ENCODE data around the gene ABCC2.
"Not testable (repeated sequence)": the region's sequence is repeated elsewhere in the genome, so short reads cannot be mapped to it uniquely, and the experiment has no call there.

Gene ABCC2

DNA sequence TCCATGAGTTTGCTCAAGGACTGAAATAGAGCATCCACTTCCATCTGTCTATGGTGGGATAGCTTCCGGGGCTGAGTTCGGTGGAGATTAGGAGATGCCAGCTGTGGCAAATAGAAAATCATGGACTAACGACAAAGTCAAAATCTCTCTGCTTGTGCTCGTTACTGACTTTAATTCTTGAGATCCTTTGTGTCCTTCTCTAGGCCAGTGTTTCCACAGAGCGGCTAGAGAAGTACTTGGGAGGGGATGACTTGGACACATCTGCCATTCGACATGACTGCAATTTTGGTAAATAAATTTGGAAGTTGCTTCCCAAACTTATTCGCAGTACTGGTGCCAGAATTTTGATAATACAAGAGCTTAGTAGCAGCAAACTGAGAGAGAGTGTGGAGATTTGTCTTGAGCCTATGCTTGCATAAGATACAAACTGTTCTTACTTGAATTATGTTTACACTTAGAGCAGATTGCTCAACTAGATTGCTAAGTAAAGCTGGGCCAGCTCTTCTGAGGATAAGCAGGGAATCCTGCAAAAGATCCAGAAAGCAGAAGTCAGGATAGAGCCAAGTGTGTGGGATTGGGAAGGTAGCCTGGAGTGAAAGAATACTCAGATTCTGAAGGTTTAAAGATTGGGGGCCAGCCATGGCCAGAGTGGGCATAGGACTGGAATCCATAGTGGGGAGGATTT, 27.6 kb downstream of the ABCC2 start:
- DNase-seq, result no peak

DNA sequence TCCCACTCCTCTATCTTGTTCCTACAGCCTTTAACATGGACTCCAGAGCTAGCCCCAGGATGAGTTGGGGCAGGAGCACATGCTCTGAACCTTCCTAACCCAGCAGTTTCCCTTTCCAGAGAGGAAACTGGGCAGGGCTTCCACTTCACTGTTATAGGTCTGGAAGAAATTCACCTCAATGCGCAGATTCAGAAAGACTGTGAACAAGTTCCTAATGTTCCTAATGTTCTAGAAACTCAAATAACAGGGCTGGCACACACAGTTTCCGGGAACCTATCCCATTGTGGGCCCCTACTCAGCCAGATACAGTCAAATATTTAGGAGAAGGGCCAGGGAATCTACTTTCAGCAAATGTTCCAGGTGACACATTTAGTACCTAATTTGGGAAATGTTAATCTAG, 29.7 kb downstream of the ABCC2 start:
- no peak for DNase-seq

DNA sequence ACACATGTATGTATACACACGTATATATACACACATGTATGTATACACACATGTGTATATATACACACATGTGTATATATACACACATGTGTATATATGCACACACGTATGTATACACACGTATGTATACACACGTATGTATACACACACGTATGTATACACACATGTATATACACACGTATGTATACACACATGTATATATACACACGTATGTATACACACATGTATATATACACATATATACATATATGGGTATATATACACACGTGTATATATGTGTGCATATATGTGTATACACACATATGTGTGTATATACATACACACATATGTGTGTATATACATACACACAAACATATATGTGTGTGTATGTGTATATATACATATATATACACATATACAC, 31.7 kb downstream of the ABCC2 start:
- DNase-seq, result no peak

DNA sequence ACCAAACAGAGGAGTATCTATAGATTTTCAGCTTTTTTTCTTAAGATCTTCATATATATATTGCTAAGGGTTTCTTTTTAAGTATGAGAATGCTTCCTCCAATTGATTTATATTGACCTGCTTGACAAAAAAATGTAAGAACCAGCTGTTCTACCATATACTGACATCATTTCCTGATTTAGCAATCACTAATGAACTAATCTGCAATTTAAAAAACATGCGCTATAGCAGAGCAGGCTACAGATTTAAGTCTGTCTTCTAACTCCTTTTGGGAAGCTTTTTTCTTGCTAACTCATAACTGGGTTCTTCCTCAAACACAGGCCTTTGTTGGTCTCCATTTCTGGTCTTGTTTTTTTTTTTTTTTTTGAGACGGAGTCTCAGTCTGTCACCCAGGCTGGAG, 33.2 kb downstream of the ABCC2 start:
- DNase-seq, result no peak

DNA sequence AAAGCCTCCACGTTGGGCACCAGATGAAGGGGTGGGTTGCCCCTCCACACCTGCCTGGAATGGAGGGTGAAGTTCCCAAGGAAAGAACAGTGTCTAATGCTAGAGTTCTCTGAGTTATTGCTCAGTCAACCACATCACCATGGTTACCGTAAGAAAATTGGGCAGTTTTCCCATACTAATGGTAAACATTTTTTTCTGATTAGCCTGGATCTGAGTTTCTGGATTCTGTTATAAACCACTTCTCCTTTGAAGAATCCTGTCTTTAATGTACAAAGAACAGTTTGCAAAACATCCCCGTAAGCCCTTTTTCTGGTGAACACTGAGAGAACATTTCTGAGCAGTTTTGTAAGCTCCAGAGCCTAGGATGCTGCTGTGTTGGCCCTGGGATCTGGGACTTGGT, 45.5 kb downstream of the ABCC2 start:
- DNase-seq, result peak; percentile 28

DNA sequence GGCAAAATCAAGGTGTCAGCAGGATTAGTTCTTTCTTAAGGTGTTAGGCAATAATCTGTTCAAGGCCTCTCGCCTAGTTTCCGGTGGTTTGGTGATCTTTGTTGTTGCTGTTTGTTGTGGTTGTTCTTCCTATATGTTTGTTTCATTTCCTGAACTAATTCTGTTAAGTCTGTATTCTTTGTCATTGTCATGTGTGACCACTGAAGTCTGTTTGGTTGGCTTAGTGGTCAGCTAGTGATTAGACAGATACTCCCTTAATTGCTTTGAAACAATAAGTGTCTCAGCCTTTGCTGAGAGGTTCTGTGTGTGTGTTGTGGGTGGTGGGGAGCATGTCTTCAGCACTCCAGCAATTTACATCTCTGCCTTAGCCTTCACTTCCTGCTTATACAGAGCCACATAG, 46.0 kb downstream of the ABCC2 start:
- no peak for DNase-seq

DNA sequence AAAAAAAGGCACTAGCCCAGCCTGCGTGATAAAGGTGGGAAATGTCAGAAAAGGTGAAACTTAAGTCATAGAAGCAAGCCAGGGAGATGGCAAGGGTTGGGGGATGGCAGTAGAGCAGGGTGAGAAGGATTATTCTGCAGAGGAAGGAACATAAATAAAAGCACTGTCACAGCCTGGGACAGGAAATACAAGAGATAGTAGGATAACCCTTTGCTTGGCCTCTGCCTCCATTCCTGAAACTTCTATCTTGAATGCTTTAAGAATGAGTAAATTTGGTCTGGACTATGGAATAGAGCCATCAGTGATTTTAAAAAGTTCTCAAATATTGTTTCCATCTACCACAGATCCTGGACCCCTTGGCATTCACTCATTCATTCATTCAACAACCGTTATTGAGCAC, 50.0 kb downstream of the ABCC2 start:
- peak; percentile 36 for DNase-seq

DNA sequence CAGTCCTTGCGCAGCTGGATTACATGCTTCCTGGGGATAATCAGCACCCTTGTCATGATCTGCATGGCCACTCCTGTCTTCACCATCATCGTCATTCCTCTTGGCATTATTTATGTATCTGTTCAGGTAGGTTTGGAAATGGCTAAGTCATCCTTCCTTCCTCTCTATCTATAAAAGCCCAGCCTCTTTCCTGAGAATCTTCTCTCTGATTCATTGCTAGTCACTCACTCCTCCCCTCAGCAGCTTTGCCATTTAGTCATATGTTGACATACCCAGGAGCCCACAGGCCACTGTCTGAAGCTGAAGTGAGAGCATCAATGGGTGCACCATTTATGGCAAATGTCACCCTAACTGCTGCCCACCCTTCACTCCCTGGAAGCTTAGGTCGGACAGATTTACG, 52.0 kb downstream of the ABCC2 start:
- peak; percentile 88 for DNase-seq

DNA sequence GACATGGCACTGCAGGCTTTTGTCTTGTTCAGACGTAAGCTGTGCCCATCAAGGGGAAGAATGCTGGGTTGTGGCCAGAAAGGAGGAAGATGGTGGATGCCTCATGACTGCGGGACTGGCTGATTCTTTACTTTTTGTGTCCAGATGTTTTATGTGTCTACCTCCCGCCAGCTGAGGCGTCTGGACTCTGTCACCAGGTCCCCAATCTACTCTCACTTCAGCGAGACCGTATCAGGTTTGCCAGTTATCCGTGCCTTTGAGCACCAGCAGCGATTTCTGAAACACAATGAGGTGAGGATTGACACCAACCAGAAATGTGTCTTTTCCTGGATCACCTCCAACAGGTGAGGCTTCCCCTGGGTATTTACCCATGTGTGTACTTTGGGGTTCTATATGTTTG, 53.5 kb downstream of the ABCC2 start:
- no peak for DNase-seq

DNA sequence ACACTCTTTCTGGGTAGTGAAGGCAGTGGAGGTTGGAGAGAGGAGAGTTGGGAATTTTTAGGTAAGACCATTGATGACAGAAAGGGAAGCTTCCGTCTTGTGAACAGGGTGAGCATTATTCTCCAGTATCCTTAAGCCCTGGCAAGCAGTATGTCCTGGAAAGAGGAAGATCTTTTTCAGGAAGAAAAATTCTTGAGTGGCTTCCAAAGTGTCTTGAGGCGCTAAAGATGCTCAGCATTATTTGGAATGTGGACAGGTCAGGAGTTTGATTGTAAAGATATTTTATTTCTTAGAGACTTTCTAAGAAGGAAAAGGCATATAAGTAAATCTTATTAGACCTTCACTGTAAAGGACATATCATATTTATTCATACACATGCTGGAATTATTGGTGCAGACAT, 54.3 kb downstream of the ABCC2 start:
- no peak for DNase-seq

DNA sequence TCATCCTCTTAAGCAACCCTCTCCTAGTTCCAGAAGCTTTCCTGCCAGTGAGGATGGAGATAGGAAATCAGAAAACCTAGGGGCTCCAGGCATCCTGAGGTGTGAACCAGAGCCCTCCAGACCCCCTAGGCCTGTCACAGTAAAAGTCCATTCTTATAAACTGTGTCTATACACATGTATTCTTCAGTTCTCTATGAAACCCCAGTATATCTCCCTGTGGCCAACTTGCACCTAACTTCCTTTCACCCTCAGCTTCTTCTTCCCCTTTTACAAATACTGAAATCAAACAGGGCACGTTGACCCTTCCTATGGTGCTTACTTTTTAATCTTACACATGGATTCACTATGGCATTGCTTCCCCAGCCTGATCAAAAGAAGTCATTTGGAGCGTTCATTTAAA, 58.4 kb downstream of the ABCC2 start:
- not testable (repeated sequence) for DNase-seq

DNA sequence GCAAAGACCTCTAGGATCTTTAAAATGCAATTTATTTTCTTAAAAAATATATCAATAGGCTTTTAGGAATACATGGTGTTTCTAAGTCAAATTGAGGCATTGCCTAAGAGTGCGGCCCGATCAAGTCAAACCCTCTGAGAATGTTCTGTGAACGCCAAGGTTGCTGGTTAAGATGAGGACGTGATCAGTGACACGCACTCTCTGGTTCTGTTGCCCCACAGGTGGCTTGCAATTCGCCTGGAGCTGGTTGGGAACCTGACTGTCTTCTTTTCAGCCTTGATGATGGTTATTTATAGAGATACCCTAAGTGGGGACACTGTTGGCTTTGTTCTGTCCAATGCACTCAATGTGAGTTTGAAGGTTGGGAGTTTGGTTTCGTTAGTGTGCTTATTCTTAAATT, 59.3 kb downstream of the ABCC2 start:
- no peak for DNase-seq

DNA sequence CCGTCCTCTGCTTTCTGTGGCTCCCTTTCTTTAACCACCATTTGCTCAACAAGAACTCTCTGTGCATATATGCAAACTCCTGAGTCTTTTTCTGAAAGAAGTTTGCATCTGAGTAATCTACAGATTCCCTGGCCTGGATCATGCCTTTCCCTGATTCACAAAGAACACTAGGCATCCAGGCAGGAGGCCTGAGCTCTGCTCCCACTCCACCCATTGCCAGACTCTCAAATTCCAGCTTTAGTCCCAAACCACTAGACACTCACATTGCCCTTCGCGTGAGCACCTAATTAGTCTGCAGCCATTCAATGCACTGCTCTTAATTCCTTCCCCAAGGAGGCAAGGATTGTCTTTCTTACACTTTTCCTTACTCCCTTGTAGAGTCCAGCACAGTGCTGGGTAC, 60.9 kb downstream of the ABCC2 start:
- peak; percentile 50 for DNase-seq

DNA sequence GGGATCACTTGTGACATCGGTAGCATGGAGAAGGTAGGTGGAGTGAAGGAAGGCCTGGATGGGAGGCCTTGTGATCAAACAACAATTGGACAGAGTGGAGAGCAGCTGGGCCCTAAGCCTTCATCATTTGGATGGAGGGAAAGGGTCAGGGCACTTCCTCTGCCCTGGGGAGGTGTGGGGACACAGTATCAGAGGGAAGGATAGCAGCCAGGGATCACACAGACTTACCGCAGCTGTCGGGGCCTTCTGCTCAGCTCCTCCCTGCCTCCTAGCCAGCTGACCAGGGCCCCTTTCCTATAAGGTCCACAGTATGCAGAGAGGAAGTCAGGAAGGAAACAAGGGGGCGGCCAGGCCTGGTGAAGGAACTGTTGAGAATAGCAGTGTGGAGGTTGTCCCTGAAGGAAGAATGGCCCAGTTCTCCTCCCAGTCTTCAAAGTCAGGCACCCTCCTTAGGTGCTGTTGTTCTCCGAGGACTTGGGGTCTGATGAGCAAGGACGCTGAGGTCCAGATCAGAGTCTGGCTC, 62.1 kb downstream of the ABCC2 start:
- no peak for DNase-seq

DNA sequence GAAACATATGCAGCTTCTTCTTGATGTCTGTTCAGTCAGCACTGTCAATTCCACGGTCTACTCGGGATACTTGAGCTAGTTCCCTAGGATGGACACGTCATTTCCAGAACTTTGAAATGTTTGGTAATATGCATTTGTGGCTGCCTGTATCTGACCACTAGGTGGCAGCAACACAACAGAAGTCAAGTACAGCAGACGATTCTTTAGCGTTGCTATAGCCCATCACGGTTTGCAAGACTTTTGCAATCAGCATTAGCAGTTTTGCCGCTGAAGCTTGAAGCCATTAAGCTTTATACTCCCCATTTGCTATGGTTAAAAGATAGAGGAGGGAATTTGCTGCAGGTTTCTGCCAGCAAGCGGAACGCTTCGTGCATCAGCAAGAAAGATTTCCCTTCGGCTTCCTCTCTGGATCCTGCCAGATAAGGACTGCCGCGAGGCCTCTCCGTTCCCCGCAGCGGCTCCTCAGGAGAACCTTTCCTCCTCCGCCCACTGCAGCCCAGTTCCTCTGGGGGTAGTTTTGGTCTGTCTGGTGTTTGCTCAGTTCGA, 63.5 kb downstream of the ABCC2 start:
- peak; percentile 91 for DNase-seq

DNA sequence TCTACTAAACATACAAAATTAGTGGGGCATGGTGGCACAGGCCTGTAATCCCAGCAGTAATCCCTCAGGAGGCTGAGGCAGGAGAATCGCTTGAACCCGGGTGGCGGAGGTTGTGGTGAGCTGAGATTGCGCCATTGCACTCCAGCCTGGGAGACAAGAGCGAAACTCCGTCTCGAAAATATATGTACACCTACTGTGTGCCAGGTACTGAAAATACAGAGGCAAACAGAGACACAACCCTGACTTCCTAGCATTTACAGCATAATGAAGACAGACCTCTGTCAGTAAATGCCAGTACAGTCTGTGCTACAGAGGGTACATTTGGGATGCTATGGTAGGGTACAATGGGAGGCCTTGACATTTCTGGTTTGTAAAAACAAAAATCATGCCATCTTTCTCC, 66.6 kb downstream of the ABCC2 start:
- DNase-seq, result no peak

DNA sequence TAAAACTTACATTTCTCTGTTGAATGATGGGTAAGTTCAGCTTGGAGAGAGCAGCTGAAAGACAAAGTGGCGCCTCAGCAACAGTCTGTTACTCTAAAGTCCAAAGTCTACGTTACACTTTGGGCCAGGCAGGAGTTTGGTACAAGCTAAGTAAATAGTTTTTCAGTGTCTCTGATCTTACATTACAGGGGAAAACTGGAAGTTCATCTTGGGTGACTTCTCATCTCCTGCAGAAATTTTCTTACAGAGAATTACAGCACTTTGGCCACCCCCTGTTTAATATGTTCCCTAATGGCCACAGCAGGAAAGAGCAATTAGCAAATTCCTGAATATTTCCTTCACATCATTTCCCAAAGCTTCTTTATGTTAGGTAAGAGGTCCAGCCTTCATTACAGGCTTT, 67.1 kb downstream of the ABCC2 start:
- DNase-seq, result no peak

DNA sequence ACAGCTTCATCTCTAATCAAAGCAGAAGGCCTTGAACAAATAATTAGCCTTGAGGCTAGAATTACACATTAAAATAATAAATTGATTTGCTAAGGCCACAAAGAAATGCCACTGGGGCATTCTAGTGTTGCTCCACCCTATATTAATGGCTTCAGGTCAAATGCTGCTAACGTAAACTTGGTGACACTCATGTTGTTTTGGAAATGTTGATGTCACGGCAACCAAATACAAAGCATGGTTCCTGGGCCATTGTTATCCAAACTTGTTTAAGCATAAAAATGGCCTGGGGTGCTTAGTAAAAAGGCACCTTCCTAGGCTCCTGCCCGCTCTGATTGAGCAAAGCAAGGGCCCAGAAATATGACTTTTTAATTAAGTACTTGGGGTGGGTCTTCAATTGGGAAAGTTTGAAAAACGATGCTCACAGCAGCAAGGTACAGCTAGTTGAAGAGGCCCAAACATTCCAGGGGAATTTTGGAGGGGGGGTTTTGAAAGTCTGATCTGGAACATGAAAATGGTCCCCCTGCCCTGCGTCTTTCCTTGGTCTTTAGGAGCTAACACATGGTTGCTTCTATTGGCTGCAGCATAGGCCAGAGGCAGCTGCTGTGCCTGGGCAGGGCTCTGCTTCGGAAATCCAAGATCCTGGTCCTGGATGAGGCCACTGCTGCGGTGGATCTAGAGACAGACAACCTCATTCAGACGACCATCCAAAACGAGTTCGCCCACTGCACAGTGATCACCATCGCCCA, 67.8 kb downstream of the ABCC2 start:
- no peak for DNase-seq

DNA sequence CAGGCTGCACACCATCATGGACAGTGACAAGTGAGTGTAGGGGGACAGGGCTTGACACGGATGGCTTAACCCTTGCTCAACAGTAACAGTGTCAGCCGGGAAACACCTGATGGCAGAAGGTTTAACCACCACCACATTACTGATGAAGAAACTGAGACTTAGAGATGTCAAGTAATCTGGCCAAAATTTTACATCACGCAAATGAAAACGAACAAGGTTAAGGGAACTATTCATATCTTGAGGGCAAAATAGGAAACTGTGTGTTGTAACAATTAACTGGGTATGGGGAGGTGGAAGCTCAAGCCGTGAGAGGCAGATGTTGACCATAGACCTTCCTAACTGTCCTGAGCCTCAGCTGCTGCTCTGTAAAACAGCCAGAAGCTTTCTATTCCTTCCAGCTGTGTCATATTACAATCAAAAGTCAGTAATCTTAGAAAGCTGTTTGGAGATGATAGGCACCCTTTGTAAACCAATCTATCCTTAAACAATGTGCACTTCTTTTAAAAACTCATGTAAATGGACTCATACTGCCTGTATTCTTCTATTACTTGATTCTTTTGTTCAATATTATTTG, 68.4 kb downstream of the ABCC2 start:
- DNase-seq, result no peak

DNA sequence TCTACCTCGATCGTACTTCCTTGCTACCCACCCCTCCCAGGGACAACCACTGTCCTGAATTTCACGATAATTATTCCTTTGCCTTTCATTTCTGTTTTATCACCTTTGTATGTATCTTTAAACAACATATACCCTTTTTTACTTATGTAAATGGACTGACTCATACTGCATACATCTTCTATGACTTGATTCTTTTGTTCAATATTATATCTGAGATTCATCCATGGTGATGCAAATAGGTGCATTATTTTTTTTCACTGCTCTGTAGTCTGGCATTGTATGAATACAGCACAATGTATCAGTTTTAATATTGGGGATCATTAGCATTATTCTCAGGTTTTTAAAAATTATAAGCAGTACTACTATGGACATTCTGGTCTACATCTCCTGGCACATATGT, 69.4 kb downstream of the ABCC2 start:
- DNase-seq, result no peak

DNA sequence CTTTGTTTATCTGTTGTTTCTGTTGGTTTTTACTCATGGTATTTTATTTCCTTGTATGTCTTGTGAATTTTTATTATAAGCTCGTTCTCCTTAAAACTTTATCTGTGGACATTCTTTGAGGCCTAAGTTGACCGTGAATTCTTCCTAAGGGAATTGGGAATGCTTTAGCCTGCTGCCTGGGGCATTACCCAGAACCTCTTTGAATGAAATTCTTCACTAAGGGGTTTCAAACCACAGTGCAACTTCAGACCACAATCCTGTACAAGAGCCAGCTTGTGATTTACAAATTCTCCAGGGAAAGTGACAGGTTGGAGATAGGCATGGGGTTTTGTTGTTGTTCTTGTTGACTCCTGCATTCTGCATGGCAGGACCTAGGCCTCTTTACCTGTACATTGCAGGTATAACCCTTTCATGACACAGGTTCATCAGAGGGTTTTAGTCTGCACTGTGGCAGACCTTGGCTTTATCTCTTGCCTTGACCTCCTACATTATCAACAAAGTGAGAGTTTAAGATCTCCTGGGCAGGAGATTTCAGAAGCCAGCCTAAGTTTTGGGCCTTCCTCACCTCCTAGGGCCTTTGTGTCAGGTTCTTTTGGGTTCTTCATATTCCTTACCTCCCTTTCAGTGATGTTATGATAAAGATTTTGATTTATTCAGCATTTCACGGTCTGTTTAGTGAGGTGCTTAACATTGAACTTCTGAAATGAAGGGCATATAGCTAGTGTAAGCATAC, 70.2 kb downstream of the ABCC2 start:
- DNase-seq, result no peak

DNA sequence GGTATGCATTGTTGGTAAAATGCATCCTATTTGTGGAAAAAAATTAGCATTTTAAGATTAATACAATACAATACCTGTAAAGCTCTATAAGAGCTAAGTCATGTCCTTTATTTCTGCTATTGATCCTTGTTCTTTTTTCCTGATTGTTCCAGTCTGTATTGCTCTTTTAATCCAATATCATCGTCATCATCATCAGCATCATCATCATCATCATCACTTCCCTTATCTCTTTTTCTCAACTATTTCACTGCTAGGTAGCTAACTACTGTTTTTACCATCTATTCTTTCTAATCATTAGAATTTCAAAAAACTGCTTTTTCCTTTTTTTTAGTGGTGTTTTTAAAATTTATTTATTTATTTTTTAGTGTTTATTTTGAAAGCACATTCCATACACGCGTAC, 71.2 kb downstream of the ABCC2 start:
- DNase-seq, result no peak

DNA sequence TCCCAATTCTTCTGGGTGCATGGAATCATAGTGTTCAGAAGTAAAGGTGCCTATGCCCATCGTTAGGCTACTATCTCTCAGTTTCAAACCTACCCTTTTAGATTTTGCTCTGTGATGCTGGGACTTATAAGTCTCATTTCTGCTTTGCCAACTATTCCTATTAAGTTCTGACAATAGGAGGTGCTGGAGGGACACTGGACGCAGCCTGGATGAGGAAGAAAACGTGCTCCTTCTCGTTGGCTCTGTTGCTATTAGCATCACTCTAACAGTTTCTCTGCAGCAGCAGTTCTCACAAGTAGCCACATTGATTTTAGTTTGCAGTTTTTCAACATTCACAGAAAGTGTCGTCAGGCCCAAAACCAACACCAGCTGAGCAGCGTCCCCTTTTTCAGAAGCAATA, 72.4 kb downstream of the ABCC2 start:
- peak; percentile 64 for DNase-seq

Measured in fibroblast of skin of back (primary cell).